ENCODE measurements around the gene AS3MT.
"Not testable (repeated sequence)": the region's sequence is repeated elsewhere in the genome, so short reads cannot be mapped to it uniquely, and the experiment has no call there.

Gene AS3MT

GRCh38 chr10:102869258-102870198 lies at the start of gene AS3MT:
Gene AS3MT, plus strand, starts transcription at chr10:102869470. Its CDS starts 123 bp downstream, at chr10:102869593.
- peak; percentile 76 for DNase-seq

GRCh38 chr10:102820008-102820407 lies 49.3 kb upstream of the AS3MT start:
- not testable (repeated sequence) for DNase-seq

GRCh38 chr10:102822222-102822621 lies 47.0 kb upstream of the AS3MT start:
- no peak for DNase-seq

- no peak for DNase-seq
Measured at GRCh38 chr10:102824664-102825063, 44.6 kb upstream of the AS3MT start.

GRCh38 chr10:102826148-102826796 lies 43.0 kb upstream of the AS3MT start:
- no peak for DNase-seq

GRCh38 chr10:102827597-102827975 lies 41.7 kb upstream of the AS3MT start:
- no peak for DNase-seq

GRCh38 chr10:102831322-102832071 lies 37.8 kb upstream of the AS3MT start:
- no peak for DNase-seq

- no peak for DNase-seq
Measured at GRCh38 chr10:102832248-102832647, 37.0 kb upstream of the AS3MT start.

GRCh38 chr10:102832987-102833386 lies 36.3 kb upstream of the AS3MT start:
- DNase-seq, result no peak

GRCh38 chr10:102834143-102834542 lies 35.1 kb upstream of the AS3MT start:
- no peak for DNase-seq

- DNase-seq, result peak; percentile 75
Measured at GRCh38 chr10:102835007-102835482, 34.2 kb upstream of the AS3MT start.

- DNase-seq, result no peak
Measured at GRCh38 chr10:102837230-102837721, 32.0 kb upstream of the AS3MT start, which contains the start of gene CYP17A1. Gene CYP17A1, minus strand, starts transcription at chr10:102837413. Its CDS starts 52 bp downstream, at chr10:102837361.

GRCh38 chr10:102838276-102838927 lies 30.9 kb upstream of the AS3MT start:
- DNase-seq, result not testable (repeated sequence)

GRCh38 chr10:102841827-102842345 lies 27.4 kb upstream of the AS3MT start:
- DNase-seq, result no peak

- not testable (repeated sequence) for DNase-seq
Measured at GRCh38 chr10:102843139-102843538, 26.1 kb upstream of the AS3MT start.

GRCh38 chr10:102844190-102844776 lies 25.0 kb upstream of the AS3MT start:
- not testable (repeated sequence) for DNase-seq

GRCh38 chr10:102845352-102845902 lies 23.8 kb upstream of the AS3MT start:
- no peak for DNase-seq

GRCh38 chr10:102850025-102850518 lies 19.2 kb upstream of the AS3MT start:
- DNase-seq, result no peak

GRCh38 chr10:102853237-102853636 lies 16.0 kb upstream of the AS3MT start:
- DNase-seq, result not testable (repeated sequence)

- peak; percentile 35 for DNase-seq
Measured at GRCh38 chr10:102855731-102856436, 13.4 kb upstream of the AS3MT start.

Data from right hindlimb (tissue), 1 donor.